ENCODE measurements around the gene REEP1.

The REEP1 gene

GRCh38 chr2:86284401-86284841 is 53.0 kb downstream of the REEP1 start:
- no peak for DNase-seq (ENCODE audit: low read depth in 2 of 3, low spot score in 2 of 3)

GRCh38 chr2:86283411-86284030 is 53.9 kb downstream of the REEP1 start:
- no peak for DNase-seq (ENCODE audit: low read depth in 2 of 3, low spot score in 2 of 3)

- no peak for DNase-seq (ENCODE audit: low read depth in 2 of 3, low spot score in 2 of 3)
These were observed 56.2 kb downstream of the REEP1 start for GRCh38 chr2:86281066-86281700.

- DNase-seq (ENCODE audit: low read depth in 2 of 3, low spot score in 2 of 3): no peak
These were observed 57.2 kb downstream of the REEP1 start for GRCh38 chr2:86280191-86280667.

GRCh38 chr2:86275962-86276361 is 61.5 kb downstream of the REEP1 start:
- no peak for DNase-seq (ENCODE audit: low read depth in 2 of 3, low spot score in 2 of 3)

- no peak for DNase-seq (ENCODE audit: low read depth in 2 of 3, low spot score in 2 of 3)
These were observed 62.0 kb downstream of the REEP1 start for GRCh38 chr2:86275384-86275799.

- DNase-seq (ENCODE audit: low read depth in 2 of 3, low spot score in 2 of 3): no peak
These were observed 62.5 kb downstream of the REEP1 start for GRCh38 chr2:86274918-86275275.

- DNase-seq (ENCODE audit: low read depth in 2 of 3, low spot score in 2 of 3): no peak
These were observed 63.0 kb downstream of the REEP1 start for GRCh38 chr2:86274265-86274917.

GRCh38 chr2:86272111-86272510 is 65.3 kb downstream of the REEP1 start:
- DNase-seq (ENCODE audit: low read depth in 2 of 3, low spot score in 2 of 3): no peak

GRCh38 chr2:86271248-86271647 is 66.2 kb downstream of the REEP1 start:
- no peak for DNase-seq (ENCODE audit: low read depth in 2 of 3, low spot score in 2 of 3)

- DNase-seq (ENCODE audit: low read depth in 2 of 3, low spot score in 2 of 3): no peak
These were observed 73.5 kb downstream of the REEP1 start for GRCh38 chr2:86263956-86264355.

GRCh38 chr2:86260978-86261377 is 76.4 kb downstream of the REEP1 start:
- DNase-seq (ENCODE audit: low read depth in 2 of 3, low spot score in 2 of 3): no peak

GRCh38 chr2:86258106-86258505 is 79.3 kb downstream of the REEP1 start:
- DNase-seq (ENCODE audit: low read depth in 2 of 3, low spot score in 2 of 3): no peak

- DNase-seq (ENCODE audit: low read depth in 2 of 3, low spot score in 2 of 3): no peak
These were observed 80.4 kb downstream of the REEP1 start for GRCh38 chr2:86256982-86257381.

GRCh38 chr2:86256300-86256699 is 81.1 kb downstream of the REEP1 start:
- no peak for DNase-seq (ENCODE audit: low read depth in 2 of 3, low spot score in 2 of 3)

GRCh38 chr2:86254576-86255538 is 82.6 kb downstream of the REEP1 start:
- DNase-seq (ENCODE audit: low read depth in 2 of 3, low spot score in 2 of 3): no peak

- no peak for DNase-seq (ENCODE audit: low read depth in 2 of 3, low spot score in 2 of 3)
These were observed 84.0 kb downstream of the REEP1 start for GRCh38 chr2:86253424-86253823.

- no peak for DNase-seq (ENCODE audit: low read depth in 2 of 3, low spot score in 2 of 3)
These were observed 85.6 kb downstream of the REEP1 start for GRCh38 chr2:86251840-86252266.

- DNase-seq (ENCODE audit: low read depth in 2 of 3, low spot score in 2 of 3): no peak
These were observed 87.6 kb downstream of the REEP1 start for GRCh38 chr2:86249579-86250391.

- DNase-seq (ENCODE audit: low read depth in 2 of 3, low spot score in 2 of 3): no peak
These were observed 88.2 kb downstream of the REEP1 start for GRCh38 chr2:86249176-86249575.
